Neural cell (in vitro differentiated cells): Measurements from ENCODE around the gene ZNF668. TPM values are rescaled to one million over a fixed set of nuclear protein-coding genes. Genes with fewer than 3 reads are reported as not detected.

ENCODE experiments used
- H2AFZ ChIP-seq: fragments of 200-600, 300-800 bp; sonication (generic), shearing (Covaris generic); 2 replicates; pipeline ENCODE4 v1.6.0; 2014; ENCODE audit warnings: low read depth, mild to moderate bottlenecking, antibody characterized with exemption, low read length, moderate library complexity
- H3F3A ChIP-seq: fragments of 200-600 bp; shearing (Covaris generic); 2 replicates; pipeline ENCODE4 v1.6.1; 2016; ENCODE audit warnings: mild to moderate bottlenecking, moderate library complexity, mixed read lengths, antibody characterized with exemption, low read length; ENCODE audit not compliant: insufficient read depth, poor library complexity, severe bottlenecking
- H3K27ac ChIP-seq: fragments of 200-600, 300-800 bp; sonication (generic), shearing (Covaris generic); 2 replicates; pipeline ENCODE4 v1.5.1; 2014; ENCODE audit warnings: mild to moderate bottlenecking, low read length, moderate library complexity
- H3K27me3 ChIP-seq: fragments of 300-800, 200-600 bp; sonication (generic), shearing (Covaris generic); 2 replicates; pipeline ENCODE4 v1.6.0; 2014; ENCODE audit warnings: mild to moderate bottlenecking, low read depth, low read length, moderate library complexity; ENCODE audit not compliant: insufficient read depth
- H3K36me3 ChIP-seq: fragments of 300-800, 200-600 bp; sonication (generic), shearing (Covaris generic); 2 replicates; pipeline ENCODE4 v1.5.1; 2014; ENCODE audit warnings: mild to moderate bottlenecking, antibody characterized with exemption, low read length, moderate library complexity; ENCODE audit not compliant: insufficient read depth
- H3K4me2 ChIP-seq: fragments of 300-800, 200-600 bp; sonication (generic), shearing (Covaris generic); 2 replicates; pipeline ENCODE4 v1.6.0; 2014; ENCODE audit warnings: mild to moderate bottlenecking, low read length
- H3K4me3 ChIP-seq: fragments of 300-800, 200-600 bp; sonication (generic), shearing (Covaris generic); 2 replicates; pipeline ENCODE4 v1.5.1; 2014; ENCODE audit warnings: mild to moderate bottlenecking, low read length, moderate library complexity
- H3K79me2 ChIP-seq: fragments of 200-600 bp; shearing (Covaris generic); replicated peaks from 2 replicates; pipeline ENCODE4 v1.6.0; 2014; ENCODE audit warnings: mild to moderate bottlenecking, low read length, moderate library complexity; ENCODE audit not compliant: insufficient read depth
- H3K9ac ChIP-seq: fragments of 300-800, 200-600 bp; sonication (generic), shearing (Covaris generic); 2 replicates; pipeline ENCODE4 v1.6.1; 2016; ENCODE audit warnings: mild to moderate bottlenecking, low read length, mixed read lengths
- H3K9me2 ChIP-seq: fragments of 200-600 bp; shearing (Covaris generic); 2 replicates; pipeline ENCODE4 v1.6.1; 2016; ENCODE audit warnings: mild to moderate bottlenecking, low read length, mixed read lengths; ENCODE audit not compliant: insufficient read depth
- H3K9me3 ChIP-seq: fragments of 200-600, 300-800 bp; sonication (generic), shearing (Covaris generic); 2 replicates; pipeline ENCODE4 v1.6.1; 2016; ENCODE audit warnings: mild to moderate bottlenecking, mixed run types, low read length, moderate library complexity, mixed read lengths
- H4K20me1 ChIP-seq: fragments of 200-600 bp; shearing (Covaris generic); 2 replicates; pipeline ENCODE4 v1.6.1; 2016; ENCODE audit warnings: mild to moderate bottlenecking, mixed run types; ENCODE audit not compliant: insufficient read depth
- EP300 ChIP-seq: fragments of 450-650 bp; conservative IDR thresholded peaks from 2 replicates; pipeline ENCODE4 v1.6.1; 2014; ENCODE audit warnings: antibody characterized with exemption, mild to moderate bottlenecking, moderate library complexity; ENCODE audit not compliant: poor library complexity, severe bottlenecking
- EZH2 ChIP-seq: fragments of 200-600, 300-800 bp; shearing (Covaris generic), sonication (generic); IDR thresholded peaks from 2 replicates; pipeline ENCODE4 v1.6.1; 2014; ENCODE audit warnings: antibody characterized with exemption, low read length, borderline replicate concordance, mild to moderate bottlenecking; ENCODE audit not compliant: insufficient read depth, poor library complexity, severe bottlenecking
- MXI1 ChIP-seq: fragments of 450-650 bp; conservative IDR thresholded peaks from 2 replicates; pipeline ENCODE4 v1.6.1; 2014; ENCODE audit warnings: antibody characterized with exemption, mild to moderate bottlenecking; ENCODE audit not compliant: poor library complexity, severe bottlenecking
- POLR2AphosphoS5 ChIP-seq: IDR thresholded peaks from 2 replicates; pipeline ENCODE4 v1.6.1; 2012
- RAD21 ChIP-seq: fragments of 450-650 bp; conservative IDR thresholded peaks from 2 replicates; pipeline ENCODE4 v1.6.1; 2014; ENCODE audit warnings: antibody characterized with exemption, mild to moderate bottlenecking, moderate library complexity
- SMC3 ChIP-seq: fragments of 450-650 bp; conservative IDR thresholded peaks from 2 replicates; pipeline ENCODE4 v1.6.1; 2014; ENCODE audit warnings: antibody characterized with exemption, mild to moderate bottlenecking, moderate library complexity; ENCODE audit not compliant: poor library complexity
- TAF1 ChIP-seq: IDR thresholded peaks from 2 replicates; pipeline ENCODE4 v1.6.1; 2012; ENCODE audit warnings: low read depth
- polyA plus RNA-seq: library from polyadenylated mRNA; depleted of rRNA; stranded (reverse); fragments of >200 nt; gene quantifications from 2 replicates; pipeline ENCODE4 v1.2.3, GENCODE V29; 2014
- TF ChIP-seq, protein P1 (sequence below): fragments of 450-650 bp; IDR thresholded peaks from 2 replicates; pipeline ENCODE4 v1.5.1; 2014; ENCODE audit warnings: antibody characterized with exemption, mild to moderate bottlenecking, moderate library complexity; ENCODE audit not compliant: poor library complexity, severe bottlenecking
- TF ChIP-seq, protein P2 (sequence below): IDR thresholded peaks from 2 replicates; pipeline ENCODE4 v1.6.1; 2012; ENCODE audit warnings: borderline replicate concordance

The ZNF668 gene
- polyA plus RNA-seq, 1 donor from 2014 or later: 17.8 TPM

DNA sequence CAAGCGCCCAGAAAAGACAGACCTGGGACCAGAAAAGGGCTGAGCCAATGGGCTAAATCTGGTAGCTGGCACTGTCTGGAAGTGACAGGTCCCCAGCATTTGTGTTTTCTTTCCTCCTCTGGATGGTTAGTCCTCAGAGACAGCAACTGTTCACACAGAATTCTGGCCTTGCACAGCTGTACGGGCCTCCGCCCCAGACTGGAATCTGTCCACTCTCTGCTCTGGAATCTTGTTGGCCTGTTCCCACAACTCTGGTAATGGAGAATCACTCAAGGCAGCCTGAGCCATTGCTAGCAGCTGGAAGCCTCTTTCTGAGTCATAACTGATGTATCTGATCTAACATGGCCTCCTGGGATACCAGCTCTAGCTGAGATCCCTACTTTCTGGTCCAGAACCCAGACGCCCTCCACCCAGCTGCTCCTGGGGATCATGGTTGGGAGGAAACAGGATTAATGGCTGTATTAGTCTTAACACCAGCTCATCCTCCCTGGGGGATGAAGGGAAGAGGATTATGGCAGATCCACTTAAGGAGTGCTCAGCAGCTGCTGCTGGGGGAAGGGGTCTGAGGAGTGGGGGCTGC is 9.1 kb downstream of the ZNF668 start:
- TF ChIP-seq, protein P1, sequence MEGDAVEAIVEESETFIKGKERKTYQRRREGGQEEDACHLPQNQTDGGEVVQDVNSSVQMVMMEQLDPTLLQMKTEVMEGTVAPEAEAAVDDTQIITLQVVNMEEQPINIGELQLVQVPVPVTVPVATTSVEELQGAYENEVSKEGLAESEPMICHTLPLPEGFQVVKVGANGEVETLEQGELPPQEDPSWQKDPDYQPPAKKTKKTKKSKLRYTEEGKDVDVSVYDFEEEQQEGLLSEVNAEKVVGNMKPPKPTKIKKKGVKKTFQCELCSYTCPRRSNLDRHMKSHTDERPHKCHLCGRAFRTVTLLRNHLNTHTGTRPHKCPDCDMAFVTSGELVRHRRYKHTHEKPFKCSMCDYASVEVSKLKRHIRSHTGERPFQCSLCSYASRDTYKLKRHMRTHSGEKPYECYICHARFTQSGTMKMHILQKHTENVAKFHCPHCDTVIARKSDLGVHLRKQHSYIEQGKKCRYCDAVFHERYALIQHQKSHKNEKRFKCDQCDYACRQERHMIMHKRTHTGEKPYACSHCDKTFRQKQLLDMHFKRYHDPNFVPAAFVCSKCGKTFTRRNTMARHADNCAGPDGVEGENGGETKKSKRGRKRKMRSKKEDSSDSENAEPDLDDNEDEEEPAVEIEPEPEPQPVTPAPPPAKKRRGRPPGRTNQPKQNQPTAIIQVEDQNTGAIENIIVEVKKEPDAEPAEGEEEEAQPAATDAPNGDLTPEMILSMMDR: no peak
- no peak for TF ChIP-seq EP300
- no peak for TF ChIP-seq RAD21
- no peak for TF ChIP-seq POLR2AphosphoS5
- TF ChIP-seq TAF1: no peak
- TF ChIP-seq, protein P2, sequence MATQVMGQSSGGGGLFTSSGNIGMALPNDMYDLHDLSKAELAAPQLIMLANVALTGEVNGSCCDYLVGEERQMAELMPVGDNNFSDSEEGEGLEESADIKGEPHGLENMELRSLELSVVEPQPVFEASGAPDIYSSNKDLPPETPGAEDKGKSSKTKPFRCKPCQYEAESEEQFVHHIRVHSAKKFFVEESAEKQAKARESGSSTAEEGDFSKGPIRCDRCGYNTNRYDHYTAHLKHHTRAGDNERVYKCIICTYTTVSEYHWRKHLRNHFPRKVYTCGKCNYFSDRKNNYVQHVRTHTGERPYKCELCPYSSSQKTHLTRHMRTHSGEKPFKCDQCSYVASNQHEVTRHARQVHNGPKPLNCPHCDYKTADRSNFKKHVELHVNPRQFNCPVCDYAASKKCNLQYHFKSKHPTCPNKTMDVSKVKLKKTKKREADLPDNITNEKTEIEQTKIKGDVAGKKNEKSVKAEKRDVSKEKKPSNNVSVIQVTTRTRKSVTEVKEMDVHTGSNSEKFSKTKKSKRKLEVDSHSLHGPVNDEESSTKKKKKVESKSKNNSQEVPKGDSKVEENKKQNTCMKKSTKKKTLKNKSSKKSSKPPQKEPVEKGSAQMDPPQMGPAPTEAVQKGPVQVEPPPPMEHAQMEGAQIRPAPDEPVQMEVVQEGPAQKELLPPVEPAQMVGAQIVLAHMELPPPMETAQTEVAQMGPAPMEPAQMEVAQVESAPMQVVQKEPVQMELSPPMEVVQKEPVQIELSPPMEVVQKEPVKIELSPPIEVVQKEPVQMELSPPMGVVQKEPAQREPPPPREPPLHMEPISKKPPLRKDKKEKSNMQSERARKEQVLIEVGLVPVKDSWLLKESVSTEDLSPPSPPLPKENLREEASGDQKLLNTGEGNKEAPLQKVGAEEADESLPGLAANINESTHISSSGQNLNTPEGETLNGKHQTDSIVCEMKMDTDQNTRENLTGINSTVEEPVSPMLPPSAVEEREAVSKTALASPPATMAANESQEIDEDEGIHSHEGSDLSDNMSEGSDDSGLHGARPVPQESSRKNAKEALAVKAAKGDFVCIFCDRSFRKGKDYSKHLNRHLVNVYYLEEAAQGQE: no peak
- TF ChIP-seq MXI1: no peak
- no peak for TF ChIP-seq SMC3
- TF ChIP-seq EZH2: no peak

DNA sequence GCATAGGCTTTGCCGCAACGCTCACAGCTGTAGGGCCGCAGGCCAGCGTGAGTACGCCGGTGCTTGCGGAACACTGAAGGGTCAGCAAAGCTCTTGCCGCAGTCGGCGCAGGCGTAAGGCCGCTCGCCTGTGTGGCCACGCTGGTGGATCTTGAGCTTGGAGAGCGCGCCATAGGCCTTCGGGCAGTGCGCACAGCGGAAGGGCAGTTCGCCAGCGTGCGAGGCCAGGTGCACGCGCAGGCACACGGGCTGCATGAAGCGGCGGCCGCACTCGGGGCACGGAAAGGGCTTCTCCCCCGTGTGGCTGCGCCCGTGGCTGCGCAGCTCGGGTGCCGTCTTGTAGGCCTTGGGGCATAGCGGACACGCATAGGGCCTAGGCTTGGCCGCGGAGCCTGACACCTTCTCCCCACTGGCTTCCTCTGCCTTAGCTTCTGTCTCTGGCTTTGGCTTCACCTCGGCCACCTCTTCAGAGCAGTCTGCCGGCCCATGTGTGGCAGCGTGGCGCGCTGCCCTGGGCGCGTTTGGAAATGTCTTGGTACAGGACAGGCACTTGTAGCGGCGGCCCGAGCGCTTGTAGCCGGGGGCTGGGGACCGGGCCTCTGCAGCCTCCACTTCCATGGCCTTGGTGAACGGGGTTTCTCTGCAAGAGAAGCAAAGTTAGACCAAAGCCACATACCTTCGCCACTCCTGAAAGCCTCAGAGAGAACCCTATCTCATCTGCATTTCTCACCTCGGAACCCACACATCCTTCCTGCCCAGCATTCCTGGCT is 10.0 kb downstream of the ZNF668 start:
- H3K27me3 ChIP-seq: no peaks in the 10 kb centered on the region
- H3K27ac ChIP-seq: no peak overlapping the region
- no peak overlapping the region for H3K4me2 ChIP-seq
- no peaks in the 10 kb centered on the region for H3K9me3 ChIP-seq
- no peaks in the 10 kb centered on the region for H4K20me1 ChIP-seq
- peaks cover 10% of the 10 kb centered on the region for H3K79me2 ChIP-seq
- peaks cover 7% of the 10 kb centered on the region for H3K36me3 ChIP-seq
- no peak overlapping the region for H3K9ac ChIP-seq
- TF ChIP-seq TAF1 (no peak), SMC3 (no peak), EP300 (no peak)
- H3K9me2 ChIP-seq: no peaks in the 10 kb centered on the region
- no peak overlapping the region for H2AFZ ChIP-seq
- no peaks in the 10 kb centered on the region for H3F3A ChIP-seq
- no peak overlapping the region for H3K4me3 ChIP-seq

More for the DNA sequence above, 9.1 kb downstream of the ZNF668 start:
- Histone ChIP-seq H4K20me1 (no peaks in the 10 kb centered on the region), H3K36me3 (peaks cover 7% of the 10 kb centered on the region), H3K9me3 (no peaks in the 10 kb centered on the region), H3F3A (no peaks in the 10 kb centered on the region), H2AFZ (no peak overlapping the region), H3K27ac (no peak overlapping the region), H3K9me2 (no peaks in the 10 kb centered on the region), H3K4me3 (no peak overlapping the region), H3K9ac (no peak overlapping the region), H3K27me3 (no peaks in the 10 kb centered on the region), H3K79me2 (peaks cover 13% of the 10 kb centered on the region), H3K4me2 (no peak overlapping the region)
